Endothelial cell of umbilical vein (primary cell): ENCODE measurements around the gene POU6F1. TPM values are rescaled to one million over a fixed set of nuclear protein-coding genes. Genes with fewer than 3 reads are reported as not detected.

Source experiments
- BruUV-seq: library from RNA; stranded (reverse); fragments of 400-500 nt; replicated peaks from 2 replicates; lab custom pipeline; 2021; lab: Mats Ljungman, UMichigan
- CTCF ChIA-PET: fragments of 300-600, 350-600 bp; sonication (Branson Sonifier 250); formaldehyde crosslinking; loops from one replicate; lab custom pipeline; 2021; ENCODE audit warnings: antibody characterized with exemption, inconsistent platforms; lab: Charles Lee
- POLR2A ChIA-PET: fragments of 300-600, 350-600 bp; sonication (Branson Sonifier 250); formaldehyde crosslinking; loops from one replicate; lab custom pipeline; 2021; ENCODE audit warnings: antibody characterized with exemption, inconsistent platforms; lab: Charles Lee
- DNase-seq: peaks from one replicate; pipeline ENCODE4 v3.0.0-alpha.2; 2011; ENCODE audit warnings: low read depth, low spot score
- FAIRE-seq: peaks from 2 replicates; lab custom pipeline; 2011; peaks lifted over from hg19 to GRCh38; lab: Jason Lieb, UNC
- H2AFZ ChIP-seq: 2 replicates; pipeline ENCODE4 v1.6.0; 2012; ENCODE audit warnings: low read depth, low read length, control low read depth, inconsistent platforms
- H3K27ac ChIP-seq: 2 replicates; pipeline ENCODE4 v1.5.1; 2011; ENCODE audit warnings: low read depth, mild to moderate bottlenecking, control low read depth, low read length, moderate library complexity; ENCODE audit not compliant: insufficient read depth
- H3K27me3 ChIP-seq, 2 experiments: 2 replicates each; pipeline versions ENCODE4 v1.6.0 to v1.6.1; 2011; ENCODE audit warnings: low read length in 2 of 2, mixed read lengths in 1 of 2; ENCODE audit not compliant: control insufficient read depth in 2 of 2, insufficient read depth in 2 of 2
- H3K36me3 ChIP-seq, 2 experiments: 2 replicates in 1 of 2; 3 replicates in 1 of 2; pipeline ENCODE4 v1.5.1; 2011; ENCODE audit warnings: low read length in 2 of 2, mild to moderate bottlenecking in 1 of 2, moderate library complexity in 1 of 2; ENCODE audit not compliant: control insufficient read depth in 2 of 2, insufficient read depth in 2 of 2; ENCODE audit errors: extremely low read depth in 1 of 2
- H3K4me1 ChIP-seq: 3 replicates; pipeline ENCODE4 v1.5.1; 2011; ENCODE audit warnings: mild to moderate bottlenecking, low read length; ENCODE audit not compliant: control insufficient read depth, insufficient read depth; ENCODE audit errors: extremely low read depth
- H3K4me2 ChIP-seq: 2 replicates; pipeline ENCODE4 v1.6.1; 2011; ENCODE audit warnings: low read length, control low read depth, mixed read lengths; ENCODE audit not compliant: insufficient read depth
- H3K4me3 ChIP-seq, 3 experiments: fragments of 200-600 bp in 1 of 3; sonication (generic), shearing (Covaris generic) in 1 of 3; replicated peaks in 1 of 3; 2 replicates each; pipeline ENCODE4 v1.5.1; 2011 to 2016; ENCODE audit warnings: control low read depth in 3 of 3, low read length in 3 of 3, mild to moderate bottlenecking in 2 of 3, inconsistent platforms in 1 of 3, low read depth in 1 of 3, moderate library complexity in 1 of 3; ENCODE audit not compliant: insufficient read depth in 1 of 3
- H3K79me2 ChIP-seq: 2 replicates; pipeline ENCODE4 v1.6.0; 2012; ENCODE audit warnings: low read length, inconsistent platforms; ENCODE audit not compliant: control insufficient read depth, insufficient read depth
- H3K9ac ChIP-seq: replicated peaks from 2 replicates; pipeline ENCODE3; 2011; ENCODE audit warnings: low read length, control low read depth; ENCODE audit not compliant: insufficient read depth; ENCODE audit errors: extremely low read depth
- H3K9me1 ChIP-seq: replicated peaks from 3 replicates; pipeline ENCODE4 v1.6.0; 2011; ENCODE audit warnings: mild to moderate bottlenecking, low read length; ENCODE audit not compliant: control insufficient read depth, insufficient read depth; ENCODE audit errors: extremely low read depth
- H3K9me3 ChIP-seq: replicated peaks from 2 replicates; pipeline ENCODE4 v1.5.1; 2012; ENCODE audit warnings: low read length, inconsistent platforms; ENCODE audit not compliant: control insufficient read depth, insufficient read depth
- H4K20me1 ChIP-seq: replicated peaks from 2 replicates; pipeline ENCODE3; 2011; ENCODE audit warnings: mild to moderate bottlenecking, low read length; ENCODE audit not compliant: control insufficient read depth, insufficient read depth; ENCODE audit errors: extremely low read depth
- CTCF ChIP-seq, 2 donors: IDR thresholded peaks; 1 replicate in 1 of 2; 2 replicates in 1 of 2; pipeline ENCODE4 v1.5.1; 2011; ENCODE audit warnings: low read length in 2 of 2, mild to moderate bottlenecking in 2 of 2, moderate library complexity in 2 of 2, control low read depth in 1 of 2, inconsistent platforms in 1 of 2, low read depth in 1 of 2; ENCODE audit not compliant: insufficient read depth in 1 of 2; ENCODE audit errors: extremely low read depth in 1 of 2
- EZH2 ChIP-seq: IDR thresholded peaks from 2 replicates; pipeline ENCODE4 v1.6.1; 2012; ENCODE audit warnings: borderline replicate concordance, low read depth, mild to moderate bottlenecking, moderate library complexity, low read length, inconsistent platforms; ENCODE audit not compliant: severe bottlenecking
- FOS ChIP-seq: IDR thresholded peaks from 2 replicates; pipeline ENCODE4 v1.6.1; 2011; ENCODE audit warnings: mild to moderate bottlenecking, low read length, moderate library complexity, borderline replicate concordance; ENCODE audit not compliant: insufficient read depth
- GATA2 ChIP-seq: IDR thresholded peaks from 2 replicates; pipeline ENCODE4 v1.7.0; 2011; ENCODE audit warnings: low read depth, mild to moderate bottlenecking, moderate library complexity, mixed read lengths, low read length; ENCODE audit not compliant: insufficient read length, insufficient read depth
- JUN ChIP-seq: IDR thresholded peaks from 2 replicates; pipeline ENCODE4 v1.6.1; 2011; ENCODE audit warnings: borderline replicate concordance, low read depth; ENCODE audit not compliant: insufficient read length, insufficient read depth
- MAX ChIP-seq: IDR thresholded peaks from 2 replicates; pipeline ENCODE4 v1.6.1; 2011; ENCODE audit not compliant: insufficient read depth, insufficient read length
- MYC ChIP-seq: IDR thresholded peaks from one replicate; pipeline ENCODE4 v1.6.1; 2011; ENCODE audit warnings: mild to moderate bottlenecking, low read depth, low read length
- POLR2A ChIP-seq: IDR thresholded peaks from 2 replicates; pipeline ENCODE4 v1.6.1; 2012; ENCODE audit warnings: low read depth, mild to moderate bottlenecking, control low read depth, low read length
- POLR2AphosphoS5 ChIP-seq: IDR thresholded peaks from 2 replicates; pipeline ENCODE4 v1.6.1; 2012; ENCODE audit warnings: low read depth, mild to moderate bottlenecking, control low read depth, low read length, moderate library complexity; ENCODE audit not compliant: insufficient read depth
- dilution Hi-C: fragments of 300-500 bp; cut with MboI; formaldehyde crosslinking; loops from one replicate; pipeline ENCODE4 v1.15.0; 2019; ENCODE audit warnings: low sequenced_read_pairs; ENCODE audit not compliant: extremely low pct_ligation_motif_present
- intact Hi-C: fragments of 100-400 bp; cut with micrococcal nuclease; formaldehyde crosslinking; loops from one replicate; pipeline ENCODE4 v1.10.0; 2022
- polyA plus RNA-seq, 4 experiments: library from polyadenylated mRNA; depleted of rRNA in 3 of 4; stranded (reverse) in 3 of 4; unstranded in 1 of 4; fragments of >200 nt; gene quantifications; 2 replicates each; pipeline versions ENCODE4 v1.2.1 to v1.2.3, GENCODE V29; 2011 to 2012; ENCODE audit warnings: missing spikeins in 1 of 4
- total RNA-seq: library from RNA; stranded (reverse); gene quantifications from 2 replicates; pipeline ENCODE4 v1.2.3, GENCODE V29; 2021

POU6F1 gene
- total and polyA plus RNA-seq, 2 donors (not counting 3 experiments of a cell fraction or from before 2014, with no cell fraction given), result 5.4 to 14.4 TPM

DNA sequence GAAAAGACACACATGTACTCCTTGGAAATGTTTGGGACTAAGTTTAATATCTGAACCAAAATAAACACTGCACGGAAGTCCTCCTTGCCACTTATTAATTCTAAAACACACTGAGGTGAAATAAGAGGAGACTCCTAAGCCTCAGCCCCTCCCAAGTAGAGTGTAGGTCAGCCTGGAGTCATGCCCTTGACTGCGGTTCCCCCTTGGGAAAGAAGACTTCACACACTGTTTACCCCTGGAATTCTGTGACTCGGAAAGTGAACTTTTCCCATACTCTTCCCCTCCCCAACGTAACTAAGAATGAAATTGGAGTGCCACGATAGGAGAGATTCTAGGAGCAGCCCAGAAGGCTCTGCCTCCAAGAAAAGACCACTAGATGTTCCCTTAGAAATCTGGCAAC lies 36.3 kb downstream of the POU6F1 start:
- H3K4me2 ChIP-seq, result no peak overlapping the region
- H3K9me1 ChIP-seq, result no peaks in the 10 kb centered on the region
- dilution Hi-C loops (no loop called here), intact Hi-C loops (no loop called here)
- H3K4me1 ChIP-seq, result no peaks in the 10 kb centered on the region
- BruUV-seq, result no TSS peak
- no peaks in the 10 kb centered on the region for H4K20me1 ChIP-seq
- ChIA-PET POLR2A (no interaction called here), CTCF (no interaction called here)
- TF ChIP-seq CTCF (IDR thresholded peaks at IDR 0.05; ENCODE audit: extremely low read depth in 1 of 2, insufficient read depth in 1 of 2, low read depth in 1 of 2, low read length in 2 of 2) (no peak), POLR2AphosphoS5 (no peak), POLR2A (no peak), EZH2 (no peak), JUN (no peak), FOS (no peak), GATA2 (no peak), MYC (no peak), MAX (no peak)
- FAIRE-seq (no peak), DNase-seq (no peak)
- H2AFZ ChIP-seq, result no peak overlapping the region
- H3K9me3 ChIP-seq, result no peaks in the 10 kb centered on the region
- H3K36me3 ChIP-seq, result no peaks in the 10 kb centered on the region
- H3K4me3 ChIP-seq, result no peak overlapping the region
- no peaks in the 10 kb centered on the region for H3K27me3 ChIP-seq
- no peak overlapping the region for H3K27ac ChIP-seq
- no peaks in the 10 kb centered on the region for H3K79me2 ChIP-seq
- no peak overlapping the region for H3K9ac ChIP-seq
